GM18951 (cell line): ENCODE measurements around the gene PCSK6.

Experiments
- POLR2A ChIP-seq: IDR thresholded peaks from 4 replicates; pipeline ENCODE4 v1.6.1; 2011; ENCODE audit warnings: mild to moderate bottlenecking; ENCODE audit not compliant: insufficient read length, insufficient read depth; ENCODE audit errors: extremely low read depth
- in situ Hi-C: fragments of 300-500 bp; cut with MboI; formaldehyde crosslinking; loops from one replicate; pipeline ENCODE4 v1.12.0; 2022; ENCODE audit warnings: low sequenced_read_pairs, mixed read lengths, inconsistent platforms; ENCODE audit not compliant: unreplicated experiment

PCSK6 gene

DNA sequence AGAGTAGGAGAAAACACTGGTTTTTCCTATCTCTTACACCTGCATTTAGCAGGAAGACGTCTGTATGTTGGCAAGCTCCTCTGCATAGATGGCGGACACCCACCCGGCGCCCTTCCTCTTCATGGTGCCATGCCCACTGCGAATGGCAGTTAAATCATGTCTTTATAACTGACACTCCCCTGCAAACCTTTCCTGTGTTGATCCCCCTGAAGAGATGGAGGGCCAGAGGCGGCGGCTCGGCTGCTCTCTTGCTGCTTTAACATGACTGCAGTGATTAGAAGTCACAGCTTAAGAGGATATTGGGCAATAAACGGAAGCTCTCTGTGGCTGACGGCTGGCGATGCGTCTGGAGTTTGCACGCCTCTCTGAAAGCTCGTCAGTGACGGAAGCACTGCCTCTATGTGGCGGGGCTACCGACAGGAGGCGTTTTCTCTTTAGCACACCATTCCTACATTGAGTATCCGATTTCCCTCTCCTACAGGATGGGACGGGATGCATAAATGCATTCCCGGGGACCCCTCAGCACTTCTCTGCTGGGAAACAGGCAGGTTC lies 168.9 kb downstream of the PCSK6 start:
- in situ Hi-C loops = no loop called here
- no peak for TF ChIP-seq POLR2A

DNA sequence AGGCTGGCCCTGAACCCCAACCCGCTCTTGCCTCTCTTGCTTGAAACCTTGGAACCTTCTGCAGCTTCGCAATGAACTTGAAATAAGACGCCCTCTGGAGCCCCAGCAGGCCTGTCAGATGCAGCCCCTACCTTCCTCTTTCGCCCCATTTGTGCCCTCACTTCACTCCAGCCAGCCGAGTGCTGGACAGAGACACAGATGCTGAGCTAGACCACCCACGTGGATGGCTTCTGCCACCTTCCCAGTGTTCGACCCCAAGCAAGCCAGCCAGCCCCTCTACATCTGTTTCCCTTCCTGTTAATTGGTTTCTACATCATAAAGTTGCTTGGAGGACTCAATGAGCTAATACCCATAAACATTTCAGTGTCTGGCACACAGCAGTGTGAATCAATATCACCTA lies 170.7 kb downstream of the PCSK6 start:
- in situ Hi-C loops = no loop called here
- TF ChIP-seq POLR2A = no peak

DNA sequence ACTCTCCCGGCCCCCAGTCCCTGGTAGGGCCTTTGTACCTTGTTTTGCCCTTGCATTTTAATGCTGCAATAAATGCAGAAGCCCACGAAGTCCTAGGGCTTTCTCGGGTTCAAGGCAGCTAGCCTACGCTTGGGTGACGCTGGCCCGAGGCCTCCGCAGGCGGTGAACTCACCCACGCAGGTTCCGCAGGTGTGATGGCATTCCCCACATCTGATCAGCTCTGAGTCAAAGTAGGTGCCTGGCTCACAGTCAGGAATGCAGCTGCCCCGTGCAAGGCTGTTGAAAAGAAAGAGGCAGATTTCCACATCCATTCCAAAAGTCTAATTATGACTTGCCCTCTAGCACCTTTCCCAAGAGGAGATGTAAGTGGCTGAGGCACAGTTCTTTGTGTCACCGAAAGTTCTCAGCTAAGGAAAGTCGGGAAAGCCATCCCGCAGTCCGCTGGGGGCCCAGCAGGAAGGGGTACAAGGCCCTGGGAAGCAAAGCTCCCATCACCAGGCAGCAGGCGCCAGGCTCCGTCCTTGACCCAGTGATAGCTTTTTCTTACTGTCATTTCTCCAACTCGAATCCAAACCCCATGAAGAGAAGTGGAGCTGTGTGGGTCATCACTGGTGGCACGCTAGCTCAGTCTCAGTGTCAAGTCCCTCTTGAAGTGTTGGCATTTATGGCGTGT lies 171.2 kb downstream of the PCSK6 start:
- TF ChIP-seq POLR2A = no peak
- in situ Hi-C loops = no loop called here

DNA sequence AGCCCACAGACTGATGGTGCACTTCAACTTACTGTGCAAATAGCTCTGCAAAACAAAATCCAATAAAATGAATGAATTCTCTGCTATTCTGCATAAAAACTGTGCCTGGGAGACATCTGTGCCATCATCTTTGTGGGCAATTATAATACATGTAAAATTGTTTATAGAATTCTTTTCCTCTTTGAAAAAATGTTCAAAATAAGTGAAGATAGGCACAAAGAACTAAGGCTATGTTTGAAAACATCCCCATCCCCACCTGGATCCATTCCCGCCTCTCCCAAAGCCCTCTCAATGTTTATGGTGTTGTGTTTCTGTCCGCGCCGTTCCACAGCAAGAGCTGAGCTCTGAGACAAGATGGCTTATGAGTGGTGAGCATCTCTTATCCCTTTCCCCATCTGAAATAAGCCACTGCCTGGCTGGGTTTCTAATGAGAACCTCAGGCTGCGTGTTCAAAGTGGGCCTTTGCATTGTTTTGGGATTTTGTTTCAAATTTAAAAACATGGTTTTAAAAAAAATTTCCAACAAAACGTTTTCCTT lies 172.1 kb downstream of the PCSK6 start:
- in situ Hi-C loops = no loop called here
- TF ChIP-seq POLR2A = no peak

DNA sequence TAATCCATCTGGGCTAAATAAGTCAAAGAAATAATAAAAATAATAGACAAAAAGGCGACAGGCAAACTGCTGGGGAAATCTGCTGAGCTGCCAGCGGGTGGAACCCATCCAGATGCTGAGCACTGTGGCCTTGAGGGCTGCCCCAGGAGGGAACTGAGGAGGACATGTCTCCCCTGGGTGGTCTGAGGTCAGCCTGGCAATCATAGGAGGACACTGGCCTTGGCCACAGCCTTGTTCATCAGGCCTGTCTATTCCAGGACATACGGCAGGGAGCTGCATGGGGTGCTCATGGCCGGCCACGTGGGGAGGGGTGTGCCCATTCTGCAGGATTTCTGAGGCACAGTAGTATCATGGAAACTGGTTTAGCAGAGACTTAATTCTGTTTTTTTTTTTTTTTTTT lies 173.0 kb downstream of the PCSK6 start:
- TF ChIP-seq POLR2A = no peak
- in situ Hi-C loops = no loop called here

DNA sequence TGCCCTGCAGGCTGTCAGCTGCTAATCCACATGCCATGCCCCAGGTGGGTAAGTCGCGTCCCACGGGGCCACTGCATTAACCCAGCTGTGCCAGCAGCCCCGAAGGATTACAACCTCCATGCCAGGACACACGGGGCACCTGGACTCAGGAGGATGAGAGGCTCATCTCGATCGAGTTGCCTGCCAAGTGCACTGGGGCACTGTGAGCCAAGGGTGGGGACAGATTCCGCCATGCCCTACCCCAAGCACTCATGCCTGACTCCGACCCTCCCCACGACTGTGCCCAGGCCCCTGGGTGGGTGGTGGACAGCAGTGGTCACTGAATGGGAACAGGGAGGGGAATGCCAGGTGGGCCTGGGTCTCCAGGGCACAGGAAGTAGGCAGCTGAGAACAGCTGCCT lies 173.8 kb downstream of the PCSK6 start:
- no peak for TF ChIP-seq POLR2A
- in situ Hi-C loops = no loop called here

DNA sequence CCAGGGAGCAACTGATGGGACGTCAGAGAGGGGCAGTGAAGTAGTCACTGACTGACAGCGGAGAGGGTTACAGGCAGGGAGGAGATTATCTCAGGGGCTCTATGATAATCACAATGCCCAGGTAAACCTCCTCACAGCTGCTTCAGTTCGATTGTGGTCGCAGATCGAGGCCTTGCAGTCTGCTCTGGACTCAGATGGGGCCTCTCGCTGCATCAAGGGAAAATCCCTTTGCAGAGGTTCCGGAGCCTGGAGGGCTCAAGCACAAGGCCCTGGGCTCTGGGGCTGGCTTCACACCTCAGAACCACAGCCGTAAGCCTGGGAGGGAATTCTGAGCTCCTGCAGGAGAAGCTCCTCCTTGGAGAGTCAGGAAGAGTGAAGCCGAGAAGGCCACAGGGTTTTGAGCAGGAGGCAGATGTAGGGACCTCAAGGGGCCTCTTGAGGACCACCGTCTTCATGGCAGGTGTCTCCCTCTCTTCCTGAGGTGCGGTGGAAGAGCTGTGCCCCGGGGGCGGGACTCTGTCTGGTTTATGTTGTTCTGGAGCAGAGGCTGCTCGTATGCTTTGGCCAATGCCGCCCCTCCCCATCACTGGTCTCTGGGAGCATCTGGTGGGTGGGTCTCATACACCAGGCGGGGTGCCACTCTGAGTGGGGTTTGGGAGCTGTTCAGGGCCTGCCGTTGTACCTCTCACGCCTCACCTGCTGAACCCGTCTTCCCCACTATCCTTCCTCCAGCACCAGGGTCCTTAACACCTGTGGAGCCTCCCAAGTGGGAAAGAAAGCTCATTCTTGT lies 175.0 kb downstream of the PCSK6 start:
- in situ Hi-C loops = no loop called here
- no peak for TF ChIP-seq POLR2A

DNA sequence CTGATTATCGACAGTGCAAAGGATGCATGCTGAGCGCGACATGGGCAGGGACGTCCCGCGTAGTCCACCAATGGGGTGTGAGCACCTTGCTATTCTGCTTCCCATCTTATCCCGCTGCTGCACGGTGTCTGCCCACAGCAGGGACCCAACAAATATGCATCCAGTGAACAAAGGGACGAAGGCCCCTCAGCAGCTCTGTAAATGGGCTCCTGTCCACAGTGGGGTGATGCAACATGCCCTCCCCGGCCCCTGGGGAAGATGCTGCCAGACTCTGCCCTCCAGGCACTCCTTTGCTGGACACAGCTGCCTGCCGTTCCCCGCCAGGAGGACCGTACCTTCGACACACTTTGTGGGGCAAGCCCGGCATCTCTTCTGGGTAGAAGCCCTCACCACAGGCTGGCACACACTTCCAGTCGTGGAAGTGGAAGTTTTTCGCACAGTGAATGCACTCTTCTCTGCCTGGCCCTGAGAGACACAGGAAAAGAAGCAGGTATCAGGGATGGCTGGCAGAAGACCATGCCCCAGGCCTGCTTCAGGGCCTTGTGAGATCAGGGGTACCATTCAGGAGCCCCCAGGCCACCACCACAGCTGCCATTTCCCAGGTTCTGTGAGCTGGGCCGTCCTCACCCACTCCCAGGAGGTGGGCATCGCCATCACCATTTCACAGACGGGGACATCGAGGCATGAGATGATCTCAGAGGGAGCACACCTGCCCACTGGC lies 176.3 kb downstream of the PCSK6 start:
- in situ Hi-C loops = no loop called here
- no peak for TF ChIP-seq POLR2A

DNA sequence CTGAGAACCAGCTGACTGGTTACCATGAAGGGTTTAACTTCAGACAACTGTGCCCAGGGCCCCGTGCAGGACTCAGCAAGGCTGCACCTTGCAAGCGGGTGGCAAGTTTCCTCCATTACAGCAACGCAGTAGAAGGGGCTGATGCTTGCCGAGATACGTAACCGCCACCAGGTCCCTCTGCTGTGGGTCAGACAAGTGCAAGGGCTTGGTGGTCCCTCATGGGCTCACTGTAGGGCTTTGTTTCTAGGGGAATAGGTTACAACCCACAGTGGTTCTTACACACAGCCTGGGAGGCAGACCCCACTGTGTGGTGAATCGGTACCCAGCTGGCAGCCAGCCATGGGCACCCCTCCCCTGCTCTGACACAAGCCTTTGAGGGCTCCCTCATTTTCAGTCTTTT lies 179.0 kb downstream of the PCSK6 start:
- TF ChIP-seq POLR2A = no peak
- in situ Hi-C loops = no loop called here

DNA sequence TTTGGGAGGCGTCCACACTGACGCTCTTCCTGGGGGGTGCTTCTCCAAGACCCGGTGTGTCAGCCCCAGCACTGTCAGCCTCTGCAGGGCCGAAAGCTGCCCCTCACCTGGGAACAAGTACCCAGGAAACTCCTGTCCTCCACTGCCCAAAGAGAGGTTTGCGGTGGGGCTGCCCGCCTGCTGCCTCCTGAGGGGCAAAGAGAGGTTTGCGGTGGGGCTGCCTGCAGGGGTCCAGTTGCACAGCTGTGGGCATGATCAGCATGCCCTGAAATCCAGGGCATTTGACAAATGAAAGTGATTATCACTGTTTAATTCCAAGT lies 179.4 kb downstream of the PCSK6 start:
- no peak for TF ChIP-seq POLR2A
- in situ Hi-C loops = no loop called here

DNA sequence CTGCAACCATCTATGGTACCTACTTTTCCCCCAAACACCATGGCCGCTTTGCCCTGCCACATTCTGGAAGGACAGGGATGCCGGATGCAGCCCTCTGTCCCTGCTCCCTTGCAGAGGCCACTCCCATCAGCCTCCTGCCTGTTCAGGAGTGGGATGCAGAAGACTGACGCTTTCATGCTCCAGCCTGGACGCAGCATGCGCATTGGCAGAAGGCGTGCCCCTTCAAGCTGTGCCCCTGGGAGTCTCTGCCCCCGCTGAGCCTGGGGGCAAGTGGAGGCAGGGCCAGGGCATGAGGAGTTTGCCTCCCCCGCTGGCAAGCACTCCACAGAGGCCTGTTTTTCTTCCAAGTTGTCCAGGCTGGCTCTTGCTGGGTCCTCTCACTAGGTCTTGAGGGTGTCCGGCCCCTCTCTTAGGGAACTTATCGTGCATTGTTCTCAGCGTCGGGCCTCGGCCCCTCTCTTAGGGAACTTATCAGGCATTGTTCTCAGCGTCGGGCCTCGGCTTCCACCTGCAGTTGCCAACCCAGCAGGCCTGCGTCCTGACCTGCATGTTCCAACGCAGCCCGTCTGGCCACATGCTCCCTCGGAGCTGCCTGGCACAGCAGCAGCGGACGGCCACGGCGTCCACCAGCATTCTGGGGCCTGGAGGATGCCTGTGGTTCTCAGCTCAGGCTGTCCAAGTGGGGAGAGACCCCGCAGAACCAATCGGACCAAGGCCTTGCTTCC lies 179.9 kb downstream of the PCSK6 start:
- in situ Hi-C loops = no loop called here
- no peak for TF ChIP-seq POLR2A

DNA sequence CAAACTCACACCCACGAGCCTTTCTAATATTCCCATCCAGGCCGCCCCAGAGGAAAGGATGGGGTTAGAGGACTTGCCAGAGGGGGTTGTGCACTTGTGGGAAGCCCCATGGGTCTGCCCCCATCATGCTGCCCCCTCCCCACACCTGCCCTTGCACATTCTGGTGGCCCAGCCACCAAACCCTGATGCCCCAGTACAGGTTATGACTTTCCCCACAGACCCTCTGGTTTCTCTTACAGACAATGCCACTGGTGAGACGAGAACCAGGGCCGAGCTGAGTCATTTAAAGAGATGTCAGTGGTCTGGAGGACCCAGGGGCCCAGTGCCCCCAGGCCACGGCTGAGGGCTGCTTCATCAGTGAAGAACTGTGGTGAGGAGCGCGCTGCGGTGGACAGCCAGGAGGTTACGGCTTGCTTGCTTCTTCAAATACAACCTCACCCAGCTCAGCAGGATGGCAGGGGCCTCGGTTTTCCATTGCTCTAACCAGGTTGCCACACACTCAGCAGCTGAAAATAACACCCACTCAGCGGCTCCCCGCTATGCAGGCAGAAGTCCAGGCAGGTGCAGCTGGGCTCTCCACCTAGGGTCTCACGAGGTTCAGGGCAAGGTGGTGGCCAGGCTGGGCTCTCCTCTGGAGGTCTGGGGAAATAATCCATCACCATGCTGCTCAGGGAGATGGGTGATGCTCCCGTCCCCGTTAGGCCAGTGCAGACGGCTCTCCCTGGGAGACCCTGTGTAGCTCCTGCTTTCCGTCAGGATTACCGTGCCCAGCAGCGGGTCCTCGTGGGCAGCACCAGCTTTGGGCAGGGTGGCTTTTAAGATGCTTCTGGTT lies 180.7 kb downstream of the PCSK6 start:
- TF ChIP-seq POLR2A = no peak
- in situ Hi-C loops = no loop called here

DNA sequence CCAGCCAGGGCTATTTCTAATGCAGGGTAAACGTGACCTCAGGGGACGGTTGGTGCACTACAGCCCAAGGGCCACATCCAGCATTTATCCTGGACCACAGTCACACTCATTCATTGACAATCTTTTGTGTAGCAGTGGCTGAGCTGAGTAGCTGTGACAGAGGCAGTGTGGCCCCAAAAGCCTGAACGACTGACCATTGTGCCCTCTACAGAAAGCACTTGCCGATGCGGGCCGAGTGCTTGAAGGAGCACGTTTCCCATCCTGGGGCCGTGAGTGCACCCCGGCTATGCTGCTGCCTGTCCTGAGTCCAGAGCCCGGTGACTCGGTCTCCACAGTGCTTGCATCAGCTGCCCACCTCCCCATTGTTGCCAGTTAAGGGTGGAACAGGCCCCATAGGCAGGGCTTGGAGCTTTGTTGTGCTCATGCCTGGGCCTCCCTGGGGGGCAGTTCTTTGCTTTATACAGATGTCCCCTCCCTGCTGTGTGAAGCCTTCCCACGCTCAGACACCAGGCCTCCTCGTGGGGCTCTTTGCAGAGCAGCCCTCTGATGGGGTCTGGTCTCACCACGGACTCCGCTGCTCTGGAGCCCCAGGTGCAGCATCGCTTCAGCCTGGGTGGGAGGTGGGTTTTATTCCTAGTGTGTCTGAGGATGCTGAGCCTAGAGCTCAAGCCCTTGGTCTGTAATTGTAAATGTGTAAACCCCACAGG lies 181.5 kb downstream of the PCSK6 start:
- TF ChIP-seq POLR2A = no peak

More for the DNA sequence above, 181.5 kb downstream of the PCSK6 start:
- in situ Hi-C loops = no loop called here
